HG03575 (cell line): Measurements from ENCODE around the gene LPAR1.

Experiments used
- ATAC-seq: cut with Tn5 transposase; IDR thresholded peaks from one replicate; pipeline ENCODE4 v1.9.1; 2021; ENCODE audit not compliant: unreplicated experiment, insufficient number of reproducible peaks, low FRiP score; ENCODE audit errors: extremely low read depth

Gene LPAR1

GRCh38 chr9:111039231-111039906 lies 1.1 kb upstream of the LPAR1 start:
- ATAC-seq, result no peak

GRCh38 chr9:111037708-111038330 lies 451 bp downstream of the LPAR1 start:
- no peak for ATAC-seq

GRCh38 chr9:111037356-111037707 lies 938 bp downstream of the LPAR1 start:
- no peak for ATAC-seq

- no peak for ATAC-seq
These were observed 1.3 kb downstream of the LPAR1 start for GRCh38 chr9:111036946-111037345.

GRCh38 chr9:111036429-111036789 lies 1.9 kb downstream of the LPAR1 start:
- no peak for ATAC-seq

- ATAC-seq, result no peak
These were observed 2.5 kb downstream of the LPAR1 start for GRCh38 chr9:111035543-111036428.

GRCh38 chr9:111034898-111035539 lies 3.3 kb downstream of the LPAR1 start:
- ATAC-seq, result no peak

GRCh38 chr9:111034170-111034897 lies 3.9 kb downstream of the LPAR1 start:
- no peak for ATAC-seq

GRCh38 chr9:111030492-111030891 lies 7.8 kb downstream of the LPAR1 start:
- no peak for ATAC-seq

- no peak for ATAC-seq
These were observed 9.0 kb downstream of the LPAR1 start for GRCh38 chr9:111029260-111029659.

- no peak for ATAC-seq
These were observed 10.5 kb downstream of the LPAR1 start for GRCh38 chr9:111027798-111028197.

- ATAC-seq, result no peak
These were observed 15.1 kb downstream of the LPAR1 start for GRCh38 chr9:111023128-111023527.

GRCh38 chr9:111020594-111020993 lies 17.7 kb downstream of the LPAR1 start:
- ATAC-seq, result no peak

- no peak for ATAC-seq
These were observed 21.7 kb downstream of the LPAR1 start for GRCh38 chr9:111016426-111017045.

- no peak for ATAC-seq
These were observed 22.3 kb downstream of the LPAR1 start for GRCh38 chr9:111016016-111016415.

GRCh38 chr9:111013707-111014106 lies 24.6 kb downstream of the LPAR1 start:
- ATAC-seq, result no peak

GRCh38 chr9:111013250-111013649 lies 25.0 kb downstream of the LPAR1 start:
- ATAC-seq, result no peak

- no peak for ATAC-seq
These were observed 29.9 kb downstream of the LPAR1 start for GRCh38 chr9:111008158-111009075.
